NAMALWA (cell line): Measurements from ENCODE around the gene KIAA0825.
A peak's percentile ranks its signal among the peaks of the same experiment; 100 is the strongest.

Source experiments
- DNase-seq: peaks from one replicate; pipeline ENCODE4 v3.0.0-alpha.2; 2015; ENCODE audit warnings: low spot score

The KIAA0825 gene

GRCh38 chr5:94313188-94313587 lies 305.2 kb downstream of the KIAA0825 start:
- DNase-seq: no peak

- DNase-seq: no peak
These were observed 306.1 kb downstream of the KIAA0825 start for GRCh38 chr5:94312298-94312697.

DNA sequence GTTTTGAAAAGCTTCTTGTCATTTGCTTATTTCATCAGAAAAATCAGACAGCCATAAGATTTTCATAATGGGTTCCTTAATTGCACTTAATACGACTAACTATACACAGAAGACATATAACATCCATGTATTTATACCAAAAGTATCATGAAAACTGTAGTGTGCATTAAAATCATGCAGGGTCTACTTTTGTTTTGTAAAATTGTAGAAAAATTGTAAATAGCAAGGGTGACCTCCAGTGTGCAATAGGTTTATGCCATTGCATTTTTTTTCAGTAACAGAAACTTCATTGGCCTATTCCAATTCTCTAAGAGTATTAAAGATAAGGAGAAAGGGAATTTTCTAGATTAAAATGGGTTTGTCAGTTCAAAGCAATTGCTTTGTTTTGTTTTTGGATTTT lies 307.6 kb downstream of the KIAA0825 start:
- DNase-seq: no peak

DNA sequence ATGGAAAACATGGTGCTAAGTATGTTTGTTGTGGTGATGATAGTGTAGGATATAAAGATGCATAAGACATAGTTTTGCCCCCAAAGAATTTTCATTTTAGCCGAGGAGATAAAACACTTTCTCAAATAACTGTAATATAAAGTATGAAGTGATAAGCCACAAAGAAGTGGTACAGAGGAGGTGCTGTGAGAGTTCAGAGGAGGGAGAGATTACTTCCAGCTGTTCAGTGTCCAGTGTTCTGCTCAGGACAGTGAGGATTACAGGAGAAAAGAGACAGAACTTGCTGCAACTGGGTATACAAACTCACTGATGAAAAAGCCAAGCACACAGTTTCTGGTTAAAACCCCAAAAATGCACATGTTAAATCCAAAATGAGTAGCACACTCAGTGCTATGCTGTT lies 309.3 kb downstream of the KIAA0825 start:
- DNase-seq: no peak

GRCh38 chr5:94308442-94308841 lies 310.0 kb downstream of the KIAA0825 start:
- no peak for DNase-seq

GRCh38 chr5:94304146-94304545 lies 314.3 kb downstream of the KIAA0825 start:
- DNase-seq: no peak

GRCh38 chr5:94288937-94289336 lies 329.5 kb downstream of the KIAA0825 start:
- DNase-seq: no peak

DNA sequence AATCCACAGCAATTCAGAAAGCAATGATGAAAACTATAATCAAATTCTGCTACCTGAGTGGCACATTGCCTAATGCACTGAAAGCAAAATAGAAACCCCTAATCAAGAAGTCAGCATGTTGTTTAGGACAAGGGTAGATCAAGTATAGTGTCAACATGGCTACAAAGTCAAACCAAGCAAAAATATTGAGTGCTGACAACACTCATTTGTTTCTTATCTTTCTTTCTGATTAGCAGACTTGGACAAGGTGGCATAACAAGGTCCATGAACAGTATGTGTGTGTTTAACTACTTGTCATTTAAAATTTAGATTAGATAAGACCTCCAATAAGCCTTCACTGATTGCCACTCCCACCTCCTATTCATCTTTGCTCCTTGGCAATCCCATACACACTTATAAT lies 332.4 kb downstream of the KIAA0825 start:
- DNase-seq: no peak

DNA sequence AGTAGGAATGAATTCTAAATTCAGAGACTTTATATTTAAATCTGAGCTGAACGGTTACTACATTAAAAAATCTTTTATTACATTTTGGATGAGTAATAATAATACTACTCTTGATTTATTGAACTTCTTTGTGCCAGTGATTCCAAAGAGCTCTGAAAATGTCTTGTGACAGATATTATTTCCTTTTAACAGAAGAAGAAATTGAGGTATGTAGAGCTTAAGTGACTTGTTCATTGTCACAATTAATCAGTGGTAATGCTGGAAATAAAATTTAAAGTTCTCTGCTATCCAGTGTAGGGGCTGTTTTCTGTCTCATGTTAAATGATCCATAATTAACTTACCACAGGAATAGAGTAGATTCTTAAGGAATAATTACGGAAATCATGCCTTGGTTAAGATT lies 335.3 kb downstream of the KIAA0825 start:
- no peak for DNase-seq

DNA sequence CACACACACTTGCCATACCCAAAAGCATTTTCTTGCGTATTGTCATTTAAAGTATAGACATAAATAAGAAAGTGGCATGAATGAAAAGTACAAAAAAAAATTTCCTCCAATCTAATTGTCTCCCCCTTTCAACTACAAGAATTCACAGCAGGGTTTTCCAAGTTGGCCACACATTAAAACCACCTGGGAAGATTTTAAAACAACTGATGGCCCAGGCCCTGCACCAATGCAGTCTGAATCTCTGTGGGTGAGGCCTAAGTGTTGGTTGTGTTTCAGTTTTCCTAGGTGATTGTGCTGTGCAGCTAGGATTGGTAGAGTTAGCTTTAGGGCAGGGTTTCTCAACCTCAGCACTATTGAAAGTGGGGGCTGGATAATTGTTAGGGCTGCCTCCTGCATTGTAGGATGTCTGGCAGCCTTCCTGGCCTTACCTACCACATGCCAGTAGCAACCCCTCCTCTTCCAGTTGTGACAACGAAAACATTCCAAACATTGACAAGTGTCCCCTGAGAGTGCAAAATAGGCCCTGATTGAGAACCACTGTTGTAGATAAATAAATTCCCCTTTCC lies 337.1 kb downstream of the KIAA0825 start:
- no peak for DNase-seq

- DNase-seq: no peak
These were observed 341.7 kb downstream of the KIAA0825 start for GRCh38 chr5:94276751-94277150.

GRCh38 chr5:94276048-94276447 lies 342.4 kb downstream of the KIAA0825 start:
- DNase-seq: no peak

DNA sequence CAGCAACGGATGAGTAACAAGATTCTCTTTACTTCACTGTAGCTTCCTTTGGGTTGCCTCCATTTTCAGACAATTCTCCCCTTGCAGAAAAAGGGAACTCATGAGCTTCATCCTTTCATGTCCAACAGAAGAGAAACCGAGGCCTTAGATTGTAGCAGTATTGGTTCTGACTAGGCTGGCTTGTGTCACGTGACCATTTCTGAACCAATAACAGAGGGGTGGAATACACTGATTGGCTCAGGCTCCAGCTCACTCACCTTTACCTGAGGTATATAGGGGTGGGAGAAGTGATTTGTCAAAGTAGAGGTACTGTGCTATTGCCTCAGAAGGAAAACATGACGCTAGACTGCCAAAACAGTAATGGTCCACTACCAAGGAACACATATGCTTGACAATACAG lies 343.7 kb downstream of the KIAA0825 start:
- no peak for DNase-seq

DNA sequence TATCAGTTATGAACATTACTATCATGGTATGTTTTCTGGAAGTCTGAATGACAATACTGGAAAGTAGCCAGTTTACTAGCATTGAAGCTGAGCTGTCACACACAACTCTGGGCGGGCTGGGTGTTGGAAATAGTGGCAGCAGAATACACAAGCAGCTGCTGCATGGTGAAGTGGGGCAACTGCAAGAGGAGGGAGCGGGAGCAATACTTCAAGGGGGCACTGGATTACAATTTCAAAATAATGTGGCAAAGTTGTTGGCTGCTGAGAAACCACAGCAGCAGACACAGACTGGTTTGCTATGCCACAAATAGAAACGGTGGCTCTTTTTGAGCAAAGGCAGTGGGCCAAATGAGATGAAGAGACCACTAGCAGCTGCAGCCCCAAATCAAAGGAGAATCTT lies 350.2 kb downstream of the KIAA0825 start:
- DNase-seq: no peak

DNA sequence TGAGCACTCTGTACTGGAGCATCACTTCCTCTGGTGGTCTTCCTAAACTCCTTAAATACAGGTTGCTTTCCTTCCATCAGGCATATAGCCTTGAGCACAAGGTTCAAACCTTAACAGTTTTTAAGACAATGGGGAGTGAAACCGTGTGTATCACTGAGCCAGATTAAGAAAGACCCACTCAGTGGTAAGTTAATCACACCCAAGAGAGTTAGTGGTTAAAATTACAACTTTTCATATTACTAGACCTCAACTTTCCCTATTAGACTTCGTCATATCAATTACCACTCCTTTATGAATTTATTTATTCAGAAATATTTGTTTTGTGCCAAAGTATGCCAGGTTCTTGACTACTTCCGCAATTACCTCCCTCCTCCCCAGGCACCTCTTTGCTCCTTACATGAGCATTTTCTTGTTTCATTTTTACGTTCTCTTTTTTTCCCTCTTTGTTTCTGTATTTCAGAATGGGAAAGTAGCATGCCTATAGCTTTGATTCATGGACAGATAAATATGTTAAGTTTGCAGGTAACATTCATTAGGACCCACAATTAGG lies 351.0 kb downstream of the KIAA0825 start:
- DNase-seq: no peak

GRCh38 chr5:94266170-94266569 lies 352.2 kb downstream of the KIAA0825 start:
- DNase-seq: no peak

GRCh38 chr5:94263068-94263467 lies 355.3 kb downstream of the KIAA0825 start:
- DNase-seq: no peak

DNA sequence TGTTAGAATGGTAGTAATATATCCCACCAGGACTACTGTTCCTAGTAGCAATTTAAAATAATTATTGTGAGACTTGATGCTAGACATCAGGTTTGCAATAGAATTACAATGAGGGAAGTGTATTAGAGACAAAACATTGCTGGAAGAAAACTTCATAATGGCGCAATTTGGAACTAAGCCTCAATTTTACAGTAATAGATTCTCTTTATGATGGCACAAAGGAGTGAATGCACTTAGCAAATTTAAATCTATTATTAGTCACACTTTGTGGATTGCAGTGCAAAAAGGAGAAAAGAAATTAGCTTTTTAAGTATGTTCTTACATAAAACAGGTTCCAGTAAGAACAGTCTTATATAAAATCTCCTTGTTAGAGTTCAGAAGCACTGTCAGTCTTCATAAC lies 358.3 kb downstream of the KIAA0825 start:
- DNase-seq: no peak

DNA sequence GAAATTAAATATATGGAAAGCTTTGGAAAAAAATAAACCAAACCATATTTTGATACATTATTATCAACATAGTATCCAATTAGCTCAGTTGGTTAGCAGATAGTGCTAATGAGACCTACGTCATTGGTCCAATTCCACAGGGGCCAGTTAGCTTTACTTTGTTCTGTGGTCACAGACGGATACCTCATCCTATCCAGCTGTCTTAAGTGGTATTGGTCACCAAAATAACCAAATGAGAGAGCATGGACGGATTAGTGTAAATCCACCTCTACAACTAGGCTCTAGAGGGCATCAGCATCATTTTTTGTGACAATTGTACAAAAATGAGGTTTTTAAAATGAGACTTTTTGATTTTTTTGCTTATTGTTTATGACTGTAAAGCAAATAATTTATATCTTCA lies 364.2 kb downstream of the KIAA0825 start:
- DNase-seq: peak; percentile 13

DNA sequence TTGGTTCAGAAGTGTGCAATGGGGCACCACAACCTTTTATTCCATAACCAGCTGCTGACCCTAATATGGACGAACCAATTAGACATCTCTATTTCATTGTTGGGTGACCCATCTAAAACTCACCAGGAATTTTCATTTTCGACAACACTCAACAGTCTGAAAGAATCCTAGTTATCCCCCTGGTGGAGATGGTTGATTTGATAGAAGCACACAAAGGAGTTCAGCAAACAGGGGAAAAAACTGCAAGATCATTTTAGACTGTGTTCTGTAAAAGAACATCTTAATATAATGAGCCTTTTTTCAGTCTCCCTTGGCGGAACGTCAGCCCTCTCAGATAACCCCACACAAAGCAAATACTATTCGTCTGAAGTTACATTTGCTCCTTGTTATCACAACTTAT lies 367.4 kb downstream of the KIAA0825 start:
- DNase-seq: no peak

DNA sequence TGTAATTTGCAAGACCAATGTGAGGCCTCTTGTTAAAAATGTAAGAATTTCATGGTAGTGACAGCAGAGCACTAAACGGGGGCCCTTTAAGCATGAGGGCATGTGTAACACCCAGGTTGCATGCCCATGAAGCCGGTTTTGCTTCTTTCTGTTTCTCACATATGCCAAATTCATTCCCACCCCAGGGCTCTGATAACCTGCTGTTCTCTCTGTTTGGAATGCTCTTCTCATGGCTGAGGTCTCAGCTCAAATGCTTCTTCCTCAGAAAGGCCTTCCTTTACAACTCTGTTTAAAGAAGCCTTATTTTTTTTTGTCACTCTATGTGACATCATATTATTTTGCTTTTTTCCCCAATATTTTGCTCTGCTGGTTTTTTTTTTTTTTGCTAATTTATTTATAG lies 369.0 kb downstream of the KIAA0825 start:
- no peak for DNase-seq

- no peak for DNase-seq
These were observed 370.1 kb downstream of the KIAA0825 start for GRCh38 chr5:94248175-94248875.

GRCh38 chr5:94245608-94246007 lies 372.8 kb downstream of the KIAA0825 start:
- no peak for DNase-seq

DNA sequence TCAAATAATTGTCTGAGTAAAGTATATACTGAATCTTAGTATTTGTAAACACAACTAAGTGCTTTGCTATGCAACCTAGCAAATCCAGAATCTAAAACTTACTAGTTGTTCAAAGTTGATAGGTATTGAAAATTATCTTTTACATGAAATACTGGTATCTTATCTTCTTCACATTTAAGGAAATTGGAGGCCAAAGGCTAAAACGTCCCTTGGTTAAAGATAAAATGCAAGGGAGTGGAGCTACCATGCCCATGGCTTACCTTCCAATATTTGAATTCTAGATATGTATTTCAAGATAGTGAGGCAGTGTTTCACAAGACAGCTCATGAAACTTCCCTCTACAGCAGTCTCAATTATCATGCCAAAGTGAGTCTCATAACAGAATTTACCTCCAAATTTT lies 373.5 kb downstream of the KIAA0825 start:
- DNase-seq: no peak
